Tibial nerve (tissue), 4 donors: Measurements from ENCODE around the gene MEF2A. TPM values are rescaled to one million over a fixed set of nuclear protein-coding genes. Genes with fewer than 3 reads are reported as not detected.

ENCODE experiments used
- small RNA-seq: library from RNA; depleted of rRNA; stranded (forward); fragments of <200 nt; gene quantifications from one replicate; pipeline ENCODE3, GENCODE V24; 2016
- total RNA-seq, 4 donors: library from RNA; depleted of rRNA; stranded (reverse); fragments of >200 nt; gene quantifications; one replicate each; pipeline ENCODE4 v1.1.0, GENCODE V29; 2016

The MEF2A gene
- total RNA-seq, 4 donors from 2014 or later, result 45.5 to 66.3 (median 55.8) TPM

Small RNA genes within 50 kb of the gene (small RNA-seq; reads per million reads assigned to genes)
- not detected for gene RF00019

Other genes starting within 250 kb of the MEF2A start
- 10 to 100 TPM; 13.6 to 21.0 (median 17.4) TPM for gene LYSMD4, start 167.5 kb downstream of the MEF2A start, total RNA-seq